ENCODE data around the gene SMIM5. TPM values are rescaled to one million over a fixed set of nuclear protein-coding genes. Genes with fewer than 3 reads are reported as not detected.

Gene SMIM5
- total and polyA plus RNA-seq, 9 of the 15 experiments (the other 6 are each of a cell fraction or from before 2014, with no cell fraction given): 0.08 TPM; not detected in 8

DNA sequence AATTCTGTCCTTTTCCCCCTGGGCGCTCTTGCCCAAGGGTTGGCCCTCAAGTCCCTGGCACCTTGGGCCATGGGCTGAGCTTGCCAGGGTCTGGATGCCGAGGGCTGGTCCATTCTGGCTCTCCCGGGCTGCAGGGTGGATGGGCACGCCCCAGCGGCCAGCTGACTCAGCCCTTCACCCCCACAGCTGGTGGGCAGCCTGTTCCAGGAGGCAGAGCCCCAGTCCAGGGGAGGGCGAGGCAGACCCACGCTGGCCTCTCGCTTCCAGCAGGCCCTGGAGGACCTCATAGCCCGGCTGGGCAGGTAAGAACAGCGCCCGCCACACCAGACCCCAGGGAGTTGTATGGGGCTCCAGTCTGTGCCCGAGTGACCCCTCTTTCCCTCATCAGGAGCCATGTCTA is 30.6 kb upstream of the SMIM5 start:
- no TSS peak for BruUV-seq (replicated peaks)
- Histone ChIP-seq H3K9me3 (replicated peaks; ENCODE audit: control insufficient read depth, insufficient read depth, low read depth, low read length) (no peaks in the 10 kb centered on the region), H3K9ac (ENCODE audit: insufficient read depth in 1 of 2, low read depth in 2 of 2, low read length in 2 of 2) (no peak overlapping the region), H3K79me2 (ENCODE audit: control insufficient read depth, insufficient read depth, low read length) (no peaks in the 10 kb centered on the region), H2AFZ (ENCODE audit: low read depth, low read length) (no peak overlapping the region), H3K4me1 (replicated peaks in 1 of 2; ENCODE audit: control insufficient read depth in 2 of 2, insufficient read depth in 2 of 2, low read length in 2 of 2) (peaks cover 3 to 22% of the 10 kb centered on the region in 2 experiments; a peak in 3 of 5 replicates), H3K9me1 (ENCODE audit: control insufficient read depth, insufficient read depth, low read length) (no peaks in the 10 kb centered on the region), H3K27ac (ENCODE audit: extremely low read depth, low read depth, low read length) (no peak overlapping the region), H3K36me3 (ENCODE audit: control insufficient read depth, insufficient read depth, low read length) (no peaks in the 10 kb centered on the region), H3K27me3 (ENCODE audit: control insufficient read depth in 2 of 2, insufficient read depth in 2 of 2, low read length in 2 of 2) (peaks cover 0 to 7% of the 10 kb centered on the region in 2 experiments; a peak in 3 of 5 replicates), H3K4me3 (no peak overlapping the region), H4K20me1 (replicated peaks; ENCODE audit: control insufficient read depth, insufficient read depth, low read length) (peaks cover 4% of the 10 kb centered on the region; the same call in 1 of the 2 replicates), H3K4me2 (ENCODE audit: insufficient read depth, low read length) (no peak overlapping the region)
- 13% methylated on average over 10 of the region's 12 CpGs for WGBS (ENCODE audit: insufficient coverage, low coverage, missing lambda C conversion rate)
- ATAC-seq (no peak), DNase-seq (ENCODE audit: extremely low read depth in 1 of 4, low spot score in 3 of 4) (no peak), FAIRE-seq (no peak)
- intact Hi-C loops (cut with micrococcal nuclease): loop anchor here (5.0 kb wide), 1 partner anchor 145 kb away; no protein-coding TSS in a partner anchor
- in situ Hi-C loops (cut with MboI): no loop called here
- POLR2A ChIA-PET: interaction anchor here (0.6 to 1.5 kb wide), 5 partner anchors 10 to 172 kb away, joined by 3 to 8 read pairs (median 4); no protein-coding TSS in a partner anchor
- CTCF ChIA-PET (ENCODE audit: low intra/inter-chr PET ratio): interaction anchor here (0.6 kb wide), 1 partner anchor 9 kb away, joined by 3 read pairs; no protein-coding TSS in a partner anchor
- TF ChIP-seq, protein P1, sequence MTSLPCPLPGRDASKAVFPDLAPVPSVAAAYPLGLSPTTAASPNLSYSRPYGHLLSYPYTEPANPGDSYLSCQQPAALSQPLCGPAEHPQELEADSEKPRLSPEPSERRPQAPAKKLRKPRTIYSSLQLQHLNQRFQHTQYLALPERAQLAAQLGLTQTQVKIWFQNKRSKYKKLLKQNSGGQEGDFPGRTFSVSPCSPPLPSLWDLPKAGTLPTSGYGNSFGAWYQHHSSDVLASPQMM (CRISPR knock-in tag; IDR thresholded peaks at IDR 0.05): no peak
- TF ChIP-seq, protein P2, sequence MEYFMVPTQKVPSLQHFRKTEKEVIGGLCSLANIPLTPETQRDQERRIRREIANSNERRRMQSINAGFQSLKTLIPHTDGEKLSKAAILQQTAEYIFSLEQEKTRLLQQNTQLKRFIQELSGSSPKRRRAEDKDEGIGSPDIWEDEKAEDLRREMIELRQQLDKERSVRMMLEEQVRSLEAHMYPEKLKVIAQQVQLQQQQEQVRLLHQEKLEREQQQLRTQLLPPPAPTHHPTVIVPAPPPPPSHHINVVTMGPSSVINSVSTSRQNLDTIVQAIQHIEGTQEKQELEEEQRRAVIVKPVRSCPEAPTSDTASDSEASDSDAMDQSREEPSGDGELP (CRISPR knock-in tag; IDR thresholded peaks at IDR 0.05; ENCODE audit: borderline replicate concordance): peak; percentile 23; the same call in 1 of the 2 replicates

DNA sequence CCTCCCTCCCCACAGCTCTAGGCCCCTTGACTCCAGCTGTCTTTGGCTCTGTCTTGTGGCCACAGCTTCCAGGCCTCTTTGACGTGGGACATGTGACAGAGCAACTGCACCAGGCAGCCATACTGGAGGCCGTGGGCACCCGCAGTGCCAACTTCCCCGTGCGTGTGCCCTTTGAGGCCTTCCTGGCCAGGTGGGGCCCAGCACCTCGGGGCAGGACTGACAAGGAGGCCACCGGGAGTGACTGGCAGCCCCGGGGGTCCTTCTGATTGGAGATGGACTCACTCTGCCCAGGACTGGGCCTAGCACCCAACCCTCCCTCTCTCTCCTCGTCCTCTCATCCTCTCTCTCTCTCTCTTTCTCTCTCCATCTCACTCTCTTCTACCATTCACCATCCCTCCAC is 30.1 kb upstream of the SMIM5 start:
- Histone ChIP-seq H3K27ac (ENCODE audit: extremely low read depth, low read depth, low read length) (no peak overlapping the region), H3K4me2 (ENCODE audit: insufficient read depth, low read length) (no peak overlapping the region), H3K27me3 (ENCODE audit: control insufficient read depth in 2 of 2, insufficient read depth in 2 of 2, low read length in 2 of 2) (peaks cover 0 to 7% of the 10 kb centered on the region in 2 experiments; a peak in 3 of 5 replicates), H3K4me3 (no peak overlapping the region), H4K20me1 (replicated peaks; ENCODE audit: control insufficient read depth, insufficient read depth, low read length) (peaks cover 4% of the 10 kb centered on the region; the same call in 1 of the 2 replicates), H3K36me3 (ENCODE audit: control insufficient read depth, insufficient read depth, low read length) (no peaks in the 10 kb centered on the region), H2AFZ (ENCODE audit: low read depth, low read length) (no peak overlapping the region), H3K9ac (ENCODE audit: insufficient read depth in 1 of 2, low read depth in 2 of 2, low read length in 2 of 2) (peak overlapping the region in 1 of 2 experiments; percentile 52; a peak in 2 of 4 replicates), H3K4me1 (replicated peaks in 1 of 2; ENCODE audit: control insufficient read depth in 2 of 2, insufficient read depth in 2 of 2, low read length in 2 of 2) (peaks cover 3 to 22% of the 10 kb centered on the region in 2 experiments; a peak in 3 of 5 replicates), H3K9me1 (ENCODE audit: control insufficient read depth, insufficient read depth, low read length) (no peaks in the 10 kb centered on the region), H3K79me2 (ENCODE audit: control insufficient read depth, insufficient read depth, low read length) (no peaks in the 10 kb centered on the region), H3K9me3 (replicated peaks; ENCODE audit: control insufficient read depth, insufficient read depth, low read depth, low read length) (no peaks in the 10 kb centered on the region)
- DNase-seq (ENCODE audit: extremely low read depth in 1 of 4, low spot score in 3 of 4) (no peak), ATAC-seq (no peak), FAIRE-seq (no peak)
- ChIA-PET CTCF (ENCODE audit: low intra/inter-chr PET ratio) (no interaction called here), POLR2A (interaction anchor here (0.6 to 1.5 kb wide), 3 partner anchors 8 to 171 kb away, joined by 3 to 8 read pairs (median 4); no protein-coding TSS in a partner anchor)
- intact Hi-C loops (cut with micrococcal nuclease) (loop anchor here (5.0 kb wide), 1 partner anchor 144 kb away; no protein-coding TSS in a partner anchor), in situ Hi-C loops (cut with MboI) (no loop called here)
- BruUV-seq (replicated peaks): no TSS peak
- 24% methylated on average over 9 of the region's 9 CpGs for WGBS (ENCODE audit: insufficient coverage, low coverage, missing lambda C conversion rate)
- TF ChIP-seq HNRNPK (IDR thresholded peaks at IDR 0.05; ENCODE audit: low read depth, low read length, poor library complexity, severe bottlenecking) (no peak), LCOR (CRISPR knock-in tag; IDR thresholded peaks at IDR 0.05) (no peak), MCM5 (IDR thresholded peaks at IDR 0.05; ENCODE audit: low read depth) (no peak), ZNF24 (IDR thresholded peaks at IDR 0.05) (no peak), RBM22 (IDR thresholded peaks at IDR 0.05; ENCODE audit: low read depth, low read length, poor library complexity, severe bottlenecking) (no peak)
- TF ChIP-seq, protein P3, sequence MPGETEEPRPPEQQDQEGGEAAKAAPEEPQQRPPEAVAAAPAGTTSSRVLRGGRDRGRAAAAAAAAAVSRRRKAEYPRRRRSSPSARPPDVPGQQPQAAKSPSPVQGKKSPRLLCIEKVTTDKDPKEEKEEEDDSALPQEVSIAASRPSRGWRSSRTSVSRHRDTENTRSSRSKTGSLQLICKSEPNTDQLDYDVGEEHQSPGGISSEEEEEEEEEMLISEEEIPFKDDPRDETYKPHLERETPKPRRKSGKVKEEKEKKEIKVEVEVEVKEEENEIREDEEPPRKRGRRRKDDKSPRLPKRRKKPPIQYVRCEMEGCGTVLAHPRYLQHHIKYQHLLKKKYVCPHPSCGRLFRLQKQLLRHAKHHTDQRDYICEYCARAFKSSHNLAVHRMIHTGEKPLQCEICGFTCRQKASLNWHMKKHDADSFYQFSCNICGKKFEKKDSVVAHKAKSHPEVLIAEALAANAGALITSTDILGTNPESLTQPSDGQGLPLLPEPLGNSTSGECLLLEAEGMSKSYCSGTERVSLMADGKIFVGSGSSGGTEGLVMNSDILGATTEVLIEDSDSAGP (CRISPR knock-in tag; IDR thresholded peaks at IDR 0.05): no peak
- TF ChIP-seq, protein P4, sequence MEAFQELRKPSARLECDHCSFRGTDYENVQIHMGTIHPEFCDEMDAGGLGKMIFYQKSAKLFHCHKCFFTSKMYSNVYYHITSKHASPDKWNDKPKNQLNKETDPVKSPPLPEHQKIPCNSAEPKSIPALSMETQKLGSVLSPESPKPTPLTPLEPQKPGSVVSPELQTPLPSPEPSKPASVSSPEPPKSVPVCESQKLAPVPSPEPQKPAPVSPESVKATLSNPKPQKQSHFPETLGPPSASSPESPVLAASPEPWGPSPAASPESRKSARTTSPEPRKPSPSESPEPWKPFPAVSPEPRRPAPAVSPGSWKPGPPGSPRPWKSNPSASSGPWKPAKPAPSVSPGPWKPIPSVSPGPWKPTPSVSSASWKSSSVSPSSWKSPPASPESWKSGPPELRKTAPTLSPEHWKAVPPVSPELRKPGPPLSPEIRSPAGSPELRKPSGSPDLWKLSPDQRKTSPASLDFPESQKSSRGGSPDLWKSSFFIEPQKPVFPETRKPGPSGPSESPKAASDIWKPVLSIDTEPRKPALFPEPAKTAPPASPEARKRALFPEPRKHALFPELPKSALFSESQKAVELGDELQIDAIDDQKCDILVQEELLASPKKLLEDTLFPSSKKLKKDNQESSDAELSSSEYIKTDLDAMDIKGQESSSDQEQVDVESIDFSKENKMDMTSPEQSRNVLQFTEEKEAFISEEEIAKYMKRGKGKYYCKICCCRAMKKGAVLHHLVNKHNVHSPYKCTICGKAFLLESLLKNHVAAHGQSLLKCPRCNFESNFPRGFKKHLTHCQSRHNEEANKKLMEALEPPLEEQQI (IDR thresholded peaks at IDR 0.05): no peak
